ENCODE data around the gene FBXL22. TPM values are rescaled to one million over a fixed set of nuclear protein-coding genes. Genes with fewer than 3 reads are reported as not detected.

FBXL22 gene
- total RNA-seq, 4 donors from 2014 or later: 0.19 to 6.5 (median 3.1) TPM

- Histone ChIP-seq H3K36me3 (peaks cover 0 to 35% (median 4%) of the 10 kb centered on the region in 3 donors), H3K27ac (peak overlapping the region; percentile 60 to 94 (median 90)), H3K27me3 (no peaks in the 10 kb centered on the region), H3K9me3 (no peaks in the 10 kb centered on the region), H3K4me1 (peaks cover 9 to 70% (median 26%) of the 10 kb centered on the region in 3 donors), H3K4me3 (peak overlapping the region in 2 of 4 donors; percentile 73 to 91)
- 70 to 73% methylated on average over 2 of the region's 2 CpGs for WGBS, 2 donors
- no peak for DNase-seq
- intact Hi-C loops (cut with DNase I): loop anchor here (5.0 to 10.0 kb wide), 2 partner anchors 92 to 124 kb away; partner anchors contain the start of gene USP3
- TF ChIP-seq, protein P1, sequence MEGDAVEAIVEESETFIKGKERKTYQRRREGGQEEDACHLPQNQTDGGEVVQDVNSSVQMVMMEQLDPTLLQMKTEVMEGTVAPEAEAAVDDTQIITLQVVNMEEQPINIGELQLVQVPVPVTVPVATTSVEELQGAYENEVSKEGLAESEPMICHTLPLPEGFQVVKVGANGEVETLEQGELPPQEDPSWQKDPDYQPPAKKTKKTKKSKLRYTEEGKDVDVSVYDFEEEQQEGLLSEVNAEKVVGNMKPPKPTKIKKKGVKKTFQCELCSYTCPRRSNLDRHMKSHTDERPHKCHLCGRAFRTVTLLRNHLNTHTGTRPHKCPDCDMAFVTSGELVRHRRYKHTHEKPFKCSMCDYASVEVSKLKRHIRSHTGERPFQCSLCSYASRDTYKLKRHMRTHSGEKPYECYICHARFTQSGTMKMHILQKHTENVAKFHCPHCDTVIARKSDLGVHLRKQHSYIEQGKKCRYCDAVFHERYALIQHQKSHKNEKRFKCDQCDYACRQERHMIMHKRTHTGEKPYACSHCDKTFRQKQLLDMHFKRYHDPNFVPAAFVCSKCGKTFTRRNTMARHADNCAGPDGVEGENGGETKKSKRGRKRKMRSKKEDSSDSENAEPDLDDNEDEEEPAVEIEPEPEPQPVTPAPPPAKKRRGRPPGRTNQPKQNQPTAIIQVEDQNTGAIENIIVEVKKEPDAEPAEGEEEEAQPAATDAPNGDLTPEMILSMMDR (IDR thresholded peaks at IDR 0.05): no peak
- no peak for TF ChIP-seq POLR2A (IDR thresholded peaks at IDR 0.05)
Measured at GRCh38 chr15:63596676-63597037, 530 bp upstream of the FBXL22 start.

GRCh38 chr15:63597821-63598220 lies 634 bp downstream of the FBXL22 start:
- peaks cover 9 to 81% (median 31%) of the 10 kb centered on the region in 3 donors for H3K4me1 ChIP-seq

GRCh38 chr15:63598473-63599400 lies 1.6 kb downstream of the FBXL22 start:
- intact Hi-C loops (cut with DNase I): loop anchor here (5.0 to 10.0 kb wide), 2 partner anchors 94 to 126 kb away; partner anchors contain the start of gene USP3
- no peak for TF ChIP-seq POLR2A (IDR thresholded peaks at IDR 0.05)
- TF ChIP-seq, protein P1 (IDR thresholded peaks at IDR 0.05): no peak
- Histone ChIP-seq H3K27me3 (no peaks in the 10 kb centered on the region), H3K27ac (peak overlapping the region; percentile 82 to 94 (median 90)), H3K4me1 (peaks cover 9 to 83% (median 31%) of the 10 kb centered on the region in 3 donors), H3K9me3 (no peaks in the 10 kb centered on the region), H3K36me3 (peaks cover 0 to 16% (median 0%) of the 10 kb centered on the region in 3 donors), H3K4me3 (peak overlapping the region in 3 of 4 donors; percentile 73 to 91 (median 90))
- no peak for DNase-seq
- 60 to 69% methylated on average over 10 to 11 of the region's 12 CpGs for WGBS, 2 donors

More at GRCh38 chr15:63597821-63598220, 634 bp downstream of the FBXL22 start:
- Histone ChIP-seq H3K27ac (peak overlapping the region; percentile 82 to 94 (median 90)), H3K4me3 (peak overlapping the region; percentile 7 to 91 (median 50)), H3K36me3 (peaks cover 0 to 25% (median 0%) of the 10 kb centered on the region in 3 donors), H3K9me3 (no peaks in the 10 kb centered on the region), H3K27me3 (no peaks in the 10 kb centered on the region)
- no peak for DNase-seq
- TF ChIP-seq, protein P1 (IDR thresholded peaks at IDR 0.05): no peak
- TF ChIP-seq POLR2A (IDR thresholded peaks at IDR 0.05): no peak
- WGBS, 2 donors: 53 to 92% methylated on average over 3 to 4 of the region's 6 CpGs
- intact Hi-C loops (cut with DNase I): loop anchor here (5.0 to 10.0 kb wide), 2 partner anchors 93 to 126 kb away; partner anchors contain the start of gene USP3

DNA sequence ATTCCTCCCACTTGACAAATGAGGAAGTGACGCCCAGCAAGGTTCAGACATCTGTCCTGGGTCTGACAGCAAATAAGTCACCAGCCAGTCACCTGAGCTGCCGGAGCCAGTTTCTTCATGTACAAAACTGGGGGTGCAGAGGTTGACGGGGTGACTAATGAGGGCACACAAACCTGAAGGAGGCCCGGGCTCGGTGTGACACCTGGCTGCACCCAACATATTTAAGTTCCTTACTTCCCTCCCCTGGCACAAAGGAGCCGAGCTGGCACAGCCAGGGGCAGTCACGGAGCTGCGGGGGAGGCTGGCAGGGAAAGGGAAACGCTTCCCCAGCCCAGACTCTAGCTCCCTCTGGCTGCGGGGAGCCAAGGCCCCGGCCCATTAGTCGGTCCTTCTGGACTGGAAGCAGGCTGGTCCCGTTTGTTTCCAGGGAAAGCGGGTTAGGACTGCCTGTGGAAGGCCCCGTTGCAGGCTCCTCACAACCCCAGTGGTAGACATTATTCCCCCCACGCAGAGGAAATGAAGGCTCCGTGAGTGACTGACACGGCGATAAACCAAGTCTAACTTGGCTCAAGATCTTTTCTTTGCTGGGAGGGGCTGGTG lies 2.3 kb downstream of the FBXL22 start:
- Histone ChIP-seq H3K9me3 (no peaks in the 10 kb centered on the region), H3K27ac (peak overlapping the region; percentile 82 to 94 (median 90)), H3K36me3 (peaks cover 0 to 8% (median 0%) of the 10 kb centered on the region in 3 donors), H3K4me3 (peak overlapping the region; percentile 73 to 91 (median 84)), H3K27me3 (no peaks in the 10 kb centered on the region), H3K4me1 (peaks cover 9 to 79% (median 31%) of the 10 kb centered on the region in 3 donors)
- DNase-seq: peak; percentile 29
- TF ChIP-seq, protein P1 (IDR thresholded peaks at IDR 0.05): peak; percentile 74 to 89 (median 84)
- no peak for TF ChIP-seq POLR2A (IDR thresholded peaks at IDR 0.05)
- intact Hi-C loops (cut with DNase I): loop anchor here (5.0 to 10.0 kb wide), 2 partner anchors 95 to 127 kb away; partner anchors contain the start of gene USP3
- 4 to 14% methylated on average over 7 to 14 of the region's 19 CpGs for WGBS, 2 donors
